ENCODE measurements around the gene SYNJ2. TPM values are rescaled to one million over a fixed set of nuclear protein-coding genes. Genes with fewer than 3 reads are reported as not detected.
A peak's percentile ranks its signal among the peaks of the same experiment; 100 is the strongest.

The SYNJ2 gene
- total RNA-seq, 4 donors from 2014 or later, result 6.6 to 15.6 (median 9.8) TPM

- Histone ChIP-seq H3K27me3 (no peaks in the 10 kb centered on the region), H3K4me3 (no peak overlapping the region), H3K4me1 (peaks cover 20 to 59% (median 20%) of the 10 kb centered on the region in 3 donors), H3K9me3 (no peaks in the 10 kb centered on the region), H3K36me3 (no peaks in the 10 kb centered on the region), H3K27ac (no peak overlapping the region)
- WGBS, 2 donors, result 88 to 89% methylated on average over 8 to 9 of the region's 14 CpGs
- TF ChIP-seq POLR2A (IDR thresholded peaks at IDR 0.05), result no peak
- TF ChIP-seq CTCF (IDR thresholded peaks at IDR 0.05), result no peak
- intact Hi-C loops (cut with DNase I), result no loop called here
- no peak for DNase-seq
Measured at GRCh38 chr6:158022749-158023596, 41.3 kb downstream of the SYNJ2 start.

GRCh38 chr6:158023597-158023939, 41.9 kb downstream of the SYNJ2 start:
- H3K27me3 ChIP-seq, result no peaks in the 10 kb centered on the region
- H3K9me3 ChIP-seq, result no peaks in the 10 kb centered on the region
- intact Hi-C loops (cut with DNase I), result no loop called here
- TF ChIP-seq POLR2A (IDR thresholded peaks at IDR 0.05) (no peak), CTCF (IDR thresholded peaks at IDR 0.05) (no peak)
- H3K4me1 ChIP-seq, result peaks cover 20 to 59% (median 26%) of the 10 kb centered on the region in 3 donors
- no peaks in the 10 kb centered on the region for H3K36me3 ChIP-seq
- no peak for DNase-seq
- H3K27ac ChIP-seq, result no peak overlapping the region
- H3K4me3 ChIP-seq, result no peak overlapping the region
- 92 to 94% methylated on average over 3 to 5 of the region's 5 CpGs for WGBS, 2 donors

GRCh38 chr6:158024566-158025297, 43.1 kb downstream of the SYNJ2 start:
- Histone ChIP-seq H3K36me3 (no peaks in the 10 kb centered on the region), H3K9me3 (no peaks in the 10 kb centered on the region), H3K27me3 (no peaks in the 10 kb centered on the region), H3K4me1 (peaks cover 13 to 49% (median 25%) of the 10 kb centered on the region in 3 donors), H3K27ac (no peak overlapping the region), H3K4me3 (no peak overlapping the region)
- DNase-seq, result no peak
- TF ChIP-seq CTCF (IDR thresholded peaks at IDR 0.05) (no peak), POLR2A (IDR thresholded peaks at IDR 0.05) (no peak)
- intact Hi-C loops (cut with DNase I), result no loop called here
- 88 to 91% methylated on average over 16 of the region's 16 CpGs for WGBS, 2 donors

- intact Hi-C loops (cut with DNase I), result no loop called here
- peak in 5 of 6 experiments; percentile 16 to 51 (median 39) for TF ChIP-seq CTCF (IDR thresholded peaks at IDR 0.05)
- TF ChIP-seq POLR2A (IDR thresholded peaks at IDR 0.05), result no peak
- Histone ChIP-seq H3K27me3 (no peaks in the 10 kb centered on the region), H3K4me3 (peak overlapping the region in 2 of 4 donors; percentile 19 to 39), H3K9me3 (no peaks in the 10 kb centered on the region), H3K4me1 (peaks cover 15 to 48% (median 34%) of the 10 kb centered on the region in 3 donors), H3K27ac (peak overlapping the region; percentile 50 to 91 (median 74)), H3K36me3 (peaks cover 0 to 8% (median 0%) of the 10 kb centered on the region in 3 donors)
- DNase-seq, result peak; percentile 23
- WGBS, 2 donors, result 17 to 31% methylated on average over 8 to 12 of the region's 21 CpGs
Measured at GRCh38 chr6:158026054-158026900, 44.6 kb downstream of the SYNJ2 start.
